Astrocyte (in vitro differentiated cells and primary cell): ENCODE measurements around the gene ENTR1. TPM values are rescaled to one million over a fixed set of nuclear protein-coding genes. Genes with fewer than 3 reads are reported as not detected.

Experiments used
- DNase-seq: peaks from one replicate; pipeline ENCODE4 v3.0.0-alpha.2; 2010; ENCODE audit warnings: low read depth
- FAIRE-seq: peaks from 2 replicates; lab custom pipeline; 2011; peaks lifted over from hg19 to GRCh38; lab: Jason Lieb, UNC
- H2AFZ ChIP-seq: 2 replicates; pipeline ENCODE4 v1.6.0; 2012; ENCODE audit warnings: low read depth, low read length, inconsistent platforms
- H3K27ac ChIP-seq: 2 replicates; pipeline ENCODE4 v1.5.1; 2011; ENCODE audit warnings: low read depth, low read length, inconsistent platforms
- H3K27me3 ChIP-seq: 2 replicates; pipeline ENCODE4 v1.6.0; 2011; ENCODE audit warnings: low read length, inconsistent platforms; ENCODE audit not compliant: insufficient read depth
- H3K36me3 ChIP-seq: 2 replicates; pipeline ENCODE4 v1.5.1; 2011; ENCODE audit warnings: low read length, inconsistent platforms; ENCODE audit not compliant: insufficient read depth
- H3K4me1 ChIP-seq: 2 replicates; pipeline ENCODE4 v1.5.1; 2011; ENCODE audit warnings: low read length, inconsistent platforms; ENCODE audit not compliant: insufficient read depth
- H3K4me2 ChIP-seq: 2 replicates; pipeline ENCODE4 v1.6.0; 2012; ENCODE audit warnings: low read length, inconsistent platforms
- H3K4me3 ChIP-seq: 2 replicates; pipeline ENCODE4 v1.5.1; 2011; ENCODE audit warnings: low read depth, mild to moderate bottlenecking, low read length, inconsistent platforms; ENCODE audit not compliant: insufficient read depth
- H3K79me2 ChIP-seq: 2 replicates; pipeline ENCODE4 v1.6.0; 2012; ENCODE audit warnings: mild to moderate bottlenecking, low read length, inconsistent platforms; ENCODE audit not compliant: insufficient read depth
- H3K9ac ChIP-seq: 2 replicates; pipeline ENCODE4 v1.6.0; 2012; ENCODE audit warnings: mild to moderate bottlenecking, low read length, inconsistent platforms
- H3K9me3 ChIP-seq: 2 replicates; pipeline ENCODE4 v1.5.1; 2012; ENCODE audit warnings: low read depth, mild to moderate bottlenecking, low read length, inconsistent platforms; ENCODE audit not compliant: insufficient read depth
- H4K20me1 ChIP-seq: 2 replicates; pipeline ENCODE4 v1.6.0; 2012; ENCODE audit warnings: low read length, inconsistent platforms; ENCODE audit not compliant: insufficient read depth
- H3K27ac Mint-ChIP-seq: one replicate; pipeline ENCODE4 v1.8.0; 2021; ENCODE audit warnings: mild to moderate bottlenecking, mixed read lengths; ENCODE audit not compliant: unreplicated experiment
- H3K27me3 Mint-ChIP-seq: one replicate; pipeline ENCODE4 v1.8.0; 2021; ENCODE audit warnings: low read depth, mixed read lengths; ENCODE audit not compliant: unreplicated experiment
- H3K36me3 Mint-ChIP-seq: one replicate; pipeline ENCODE4 v1.8.0; 2021; ENCODE audit warnings: low read depth, mixed read lengths; ENCODE audit not compliant: unreplicated experiment
- H3K4me1 Mint-ChIP-seq: one replicate; pipeline ENCODE4 v1.8.0; 2021; ENCODE audit warnings: low read depth, mixed read lengths; ENCODE audit not compliant: unreplicated experiment
- H3K4me3 Mint-ChIP-seq: one replicate; pipeline ENCODE4 v1.8.0; 2021; ENCODE audit warnings: mild to moderate bottlenecking, moderate library complexity, mixed read lengths; ENCODE audit not compliant: unreplicated experiment
- H3K9me3 Mint-ChIP-seq: one replicate; pipeline ENCODE4 v1.8.0; 2021; ENCODE audit warnings: mild to moderate bottlenecking, mixed read lengths; ENCODE audit not compliant: unreplicated experiment
- CTCF ChIP-seq: IDR thresholded peaks from 2 replicates; pipeline ENCODE4 v1.5.1; 2011; ENCODE audit warnings: low read depth, mild to moderate bottlenecking, inconsistent platforms, low read length, moderate library complexity; ENCODE audit not compliant: insufficient read depth
- EZH2 ChIP-seq: IDR thresholded peaks from 2 replicates; pipeline ENCODE4 v1.6.1; 2012; ENCODE audit warnings: mild to moderate bottlenecking, low read length, inconsistent platforms; ENCODE audit not compliant: insufficient read depth
- total RNA-seq: library from RNA; stranded (reverse); gene quantifications from 2 replicates; pipeline ENCODE4 v1.2.1, GENCODE V29; 2021

The ENTR1 gene
- total RNA-seq, 1 donor from 2014 or later, result 71.7 TPM

- H3K36me3 Mint-ChIP-seq, result peaks cover 1% of the 10 kb centered on the region
- Histone ChIP-seq H3K4me1 (no peaks in the 10 kb centered on the region), H3K27me3 (no peaks in the 10 kb centered on the region), H3K79me2 (no peaks in the 10 kb centered on the region), H3K9ac (no peak overlapping the region), H3K27ac (no peak overlapping the region), H3K36me3 (peaks cover 5% of the 10 kb centered on the region), H2AFZ (no peak overlapping the region), H3K4me3 (no peak overlapping the region), H3K9me3 (no peaks in the 10 kb centered on the region), H4K20me1 (no peaks in the 10 kb centered on the region), H3K4me2 (no peak overlapping the region)
- H3K4me1 Mint-ChIP-seq, result no peaks in the 10 kb centered on the region
- no peak overlapping the region for H3K4me3 Mint-ChIP-seq
- no peaks in the 10 kb centered on the region for H3K9me3 Mint-ChIP-seq
- no peak overlapping the region for H3K27ac Mint-ChIP-seq
- no peak for FAIRE-seq
- TF ChIP-seq CTCF (no peak), EZH2 (no peak)
- H3K27me3 Mint-ChIP-seq, result no peaks in the 10 kb centered on the region
- DNase-seq, result no peak
Observed at GRCh38 chr9:136378170-136379002, 32.0 kb downstream of the ENTR1 start.

- no peak overlapping the region for H2AFZ ChIP-seq
- H3K4me1 Mint-ChIP-seq, result peaks cover 6% of the 10 kb centered on the region
Observed at GRCh38 chr9:136377341-136378169, 32.9 kb downstream of the ENTR1 start.

More at GRCh38 chr9:136377341-136378169, 32.9 kb downstream of the ENTR1 start:
- no peak for TF ChIP-seq EZH2
- TF ChIP-seq CTCF, result no peak
- Mint-ChIP-seq H3K27me3 (no peaks in the 10 kb centered on the region), H3K9me3 (no peaks in the 10 kb centered on the region), H3K4me3 (no peak overlapping the region), H3K27ac (no peak overlapping the region), H3K36me3 (peaks cover 1% of the 10 kb centered on the region)
- H3K4me3 ChIP-seq, result no peak overlapping the region
- no peak overlapping the region for H3K4me2 ChIP-seq
- H3K27ac ChIP-seq, result no peak overlapping the region
- no peak for FAIRE-seq
- H3K4me1 ChIP-seq, result peaks cover 7% of the 10 kb centered on the region
- H3K27me3 ChIP-seq, result no peaks in the 10 kb centered on the region
- no peak for DNase-seq
- peaks cover 3% of the 10 kb centered on the region for H3K36me3 ChIP-seq
- H3K79me2 ChIP-seq, result no peaks in the 10 kb centered on the region
- H4K20me1 ChIP-seq, result no peaks in the 10 kb centered on the region
- H3K9ac ChIP-seq, result no peak overlapping the region
- no peaks in the 10 kb centered on the region for H3K9me3 ChIP-seq
